ENCODE measurements around the gene UBAC2. TPM values are rescaled to one million over a fixed set of nuclear protein-coding genes. Genes with fewer than 3 reads are reported as not detected.

UBAC2 gene
- total and polyA plus RNA-seq, 2 of the 8 experiments (the other 6 are each of a cell fraction or from before 2014, with no cell fraction given): 75.9 to 76.9 TPM

GRCh38 chr13:99310382-99311031 lies 109.9 kb downstream of the UBAC2 start (continued):
- TF ChIP-seq CHD7 (IDR thresholded peaks at IDR 0.05; ENCODE audit: insufficient replicate concordance, low read length) (no peak), SRF (IDR thresholded peaks at IDR 0.05; ENCODE audit: low read depth, low read length) (no peak)
